KMS-11 (cell line): ENCODE results near the gene NOL11.
"Not testable (repeated sequence)": the region's sequence is repeated elsewhere in the genome, so short reads cannot be mapped to it uniquely, and the experiment has no call there.

Experiments
- H2AFZ ChIP-seq: fragments of 200-600 bp; sonication (generic); 2 replicates; pipeline ENCODE4 v1.6.1; 2016; ENCODE audit warnings: antibody characterized with exemption, mixed run types, low read depth
- H3K27ac ChIP-seq: fragments of 200-600 bp; sonication (generic); 2 replicates; pipeline ENCODE4 v1.6.1; 2016; ENCODE audit warnings: mild to moderate bottlenecking, mixed run types
- H3K27me3 ChIP-seq: fragments of 200-600 bp; sonication (generic); 2 replicates; pipeline ENCODE4 v1.6.1; 2017; ENCODE audit warnings: mild to moderate bottlenecking, low read depth, mixed run types, moderate library complexity; ENCODE audit not compliant: insufficient read depth
- H3K36me3 ChIP-seq: fragments of 200-600 bp; sonication (generic); 2 replicates; pipeline ENCODE4 v1.6.1; 2017; ENCODE audit warnings: mild to moderate bottlenecking, mixed run types; ENCODE audit not compliant: insufficient read depth
- H3K4me1 ChIP-seq: fragments of 200-600 bp; sonication (generic); 2 replicates; pipeline ENCODE4 v1.6.1; 2016; ENCODE audit warnings: mild to moderate bottlenecking, low read depth, mixed run types; ENCODE audit not compliant: poor library complexity, severe bottlenecking
- H3K4me2 ChIP-seq: fragments of 200-600 bp; sonication (generic); 2 replicates; pipeline ENCODE4 v1.7.0; 2016; ENCODE audit warnings: mild to moderate bottlenecking, mixed run types
- H3K4me3 ChIP-seq: fragments of 200-600 bp; sonication (generic); IDR thresholded peaks from 2 replicates; pipeline ENCODE4 v1.6.1; 2017; ENCODE audit warnings: low read depth, low read length, mixed read lengths; ENCODE audit not compliant: insufficient read depth
- H3K79me2 ChIP-seq: fragments of 200-600 bp; sonication (generic); 2 replicates; pipeline ENCODE4 v1.6.1; 2016; ENCODE audit warnings: low read depth, mixed run types; ENCODE audit not compliant: insufficient read depth
- H3K9ac ChIP-seq: fragments of 200-600 bp; sonication (generic); 2 replicates; pipeline ENCODE4 v1.6.1; 2016; ENCODE audit warnings: mild to moderate bottlenecking, mixed run types
- H4K20me1 ChIP-seq: fragments of 200-600 bp; sonication (generic); 2 replicates; pipeline ENCODE4 v1.6.1; 2016; ENCODE audit warnings: mild to moderate bottlenecking, mixed run types; ENCODE audit not compliant: insufficient read depth
- CTCF ChIP-seq: fragments of 200-600 bp; sonication (generic); conservative IDR thresholded peaks from 2 replicates; pipeline ENCODE4 v1.6.1; 2017; ENCODE audit warnings: low read depth, mild to moderate bottlenecking, antibody characterized with exemption, low read length, moderate library complexity, mixed read lengths

The NOL11 gene

DNA sequence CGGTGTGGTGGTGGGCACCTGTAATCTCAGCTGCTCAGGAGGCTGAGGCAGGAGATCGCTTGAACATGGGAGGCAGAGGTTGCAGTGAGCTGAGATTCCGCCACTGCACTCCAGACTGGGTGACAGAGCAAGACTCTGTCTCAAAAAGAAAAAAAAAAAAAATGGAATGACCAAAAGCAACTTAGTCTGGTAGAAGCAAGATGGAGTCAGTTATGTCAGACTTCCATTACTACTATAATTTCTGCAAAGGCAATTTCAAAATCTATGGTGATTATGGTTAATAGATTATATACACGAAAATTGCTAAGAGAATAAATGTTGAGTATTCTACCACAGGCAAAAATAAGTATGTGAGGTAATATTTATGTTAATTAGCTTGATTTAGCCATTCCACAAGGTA is 32.3 kb downstream of the NOL11 start:
- Histone ChIP-seq H2AFZ (no peak overlapping the region), H3K4me1 (no peaks in the 10 kb centered on the region), H3K79me2 (no peaks in the 10 kb centered on the region), H3K36me3 (no peaks in the 10 kb centered on the region), H3K27me3 (no peaks in the 10 kb centered on the region), H3K9ac (no peak overlapping the region), H4K20me1 (no peaks in the 10 kb centered on the region), H3K4me2 (no peak overlapping the region), H3K27ac (no peak overlapping the region), H3K4me3 (no peak overlapping the region)
- no peak for TF ChIP-seq CTCF

- no peak overlapping the region for H3K9ac ChIP-seq
- H3K4me2 ChIP-seq: no peak overlapping the region
- no peaks in the 10 kb centered on the region for H3K36me3 ChIP-seq
- no peak overlapping the region for H2AFZ ChIP-seq
- H3K79me2 ChIP-seq: no peaks in the 10 kb centered on the region
- no peaks in the 10 kb centered on the region for H4K20me1 ChIP-seq
- H3K4me3 ChIP-seq: no peak overlapping the region
- no peak overlapping the region for H3K27ac ChIP-seq
- TF ChIP-seq CTCF: no peak
- H3K4me1 ChIP-seq: no peaks in the 10 kb centered on the region
- no peaks in the 10 kb centered on the region for H3K27me3 ChIP-seq
Observed at GRCh38 chr17:67751101-67752074, 33.7 kb downstream of the NOL11 start.

DNA sequence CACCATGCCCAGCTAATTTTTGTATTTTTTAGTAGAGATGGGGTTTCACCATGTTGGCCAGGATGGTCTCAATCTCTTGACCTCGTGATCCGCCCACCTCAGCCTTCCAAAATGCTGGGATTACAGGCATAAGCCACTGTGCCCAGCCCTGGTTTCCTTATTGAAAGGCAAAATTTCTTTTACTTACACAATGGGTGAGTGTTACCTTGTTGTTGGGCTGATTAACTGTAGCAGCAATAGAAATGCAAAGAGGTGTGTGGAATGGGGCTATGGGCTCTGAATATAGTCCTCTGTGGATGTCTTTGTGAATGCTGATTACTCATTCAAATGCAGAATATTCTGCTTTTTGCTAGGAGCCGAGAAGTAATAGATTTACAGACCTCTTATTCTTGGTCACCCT is 34.4 kb downstream of the NOL11 start:
- not testable (repeated sequence) for H2AFZ ChIP-seq

GRCh38 chr17:67753026-67753425 is 35.3 kb downstream of the NOL11 start:
- Histone ChIP-seq H3K9ac (no peak overlapping the region), H4K20me1 (no peaks in the 10 kb centered on the region), H3K27me3 (no peaks in the 10 kb centered on the region), H2AFZ (no peak overlapping the region), H3K4me2 (no peak overlapping the region), H3K4me1 (no peaks in the 10 kb centered on the region), H3K27ac (no peak overlapping the region), H3K79me2 (no peaks in the 10 kb centered on the region), H3K4me3 (no peak overlapping the region), H3K36me3 (no peaks in the 10 kb centered on the region)
- TF ChIP-seq CTCF: no peak

More for the DNA sequence above, 34.4 kb downstream of the NOL11 start:
- not testable (repeated sequence) for H3K4me1 ChIP-seq, H3K36me3 ChIP-seq, H3K79me2 ChIP-seq, H3K4me3 ChIP-seq, H3K4me2 ChIP-seq, H3K27me3 ChIP-seq, H4K20me1 ChIP-seq, H3K9ac ChIP-seq, H3K27ac ChIP-seq

DNA sequence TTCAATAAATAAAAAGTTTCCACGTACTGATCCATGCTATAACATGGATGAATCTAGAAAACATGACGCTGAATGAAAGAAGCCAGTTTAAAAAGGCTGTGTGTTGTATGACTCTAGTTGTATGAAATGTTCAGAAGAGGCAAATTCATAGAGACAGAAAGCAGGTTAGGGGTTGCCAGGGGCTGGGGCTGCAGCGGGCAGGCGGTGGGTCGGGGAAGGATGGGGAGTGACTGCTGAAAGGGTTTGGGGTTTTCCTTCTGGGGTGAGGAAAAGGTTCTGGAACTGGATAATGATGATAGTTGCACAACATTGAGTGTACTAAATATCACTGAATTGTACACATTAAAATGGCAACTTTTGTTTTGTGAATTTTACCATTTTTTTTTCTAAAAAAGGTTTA is 36.3 kb downstream of the NOL11 start:
- Histone ChIP-seq H3K27ac (no peak overlapping the region), H3K4me3 (no peak overlapping the region), H2AFZ (no peak overlapping the region), H3K27me3 (no peaks in the 10 kb centered on the region), H3K36me3 (no peaks in the 10 kb centered on the region), H3K79me2 (no peaks in the 10 kb centered on the region), H3K9ac (no peak overlapping the region), H4K20me1 (no peaks in the 10 kb centered on the region), H3K4me1 (no peaks in the 10 kb centered on the region), H3K4me2 (no peak overlapping the region)
- no peak for TF ChIP-seq CTCF

GRCh38 chr17:67754686-67755085 is 37.0 kb downstream of the NOL11 start:
- not testable (repeated sequence) for H3K4me2 ChIP-seq, H3K27me3 ChIP-seq, H3K36me3 ChIP-seq, H3K4me3 ChIP-seq, H2AFZ ChIP-seq, H3K9ac ChIP-seq, H3K27ac ChIP-seq, H3K4me1 ChIP-seq, H4K20me1 ChIP-seq, H3K79me2 ChIP-seq

DNA sequence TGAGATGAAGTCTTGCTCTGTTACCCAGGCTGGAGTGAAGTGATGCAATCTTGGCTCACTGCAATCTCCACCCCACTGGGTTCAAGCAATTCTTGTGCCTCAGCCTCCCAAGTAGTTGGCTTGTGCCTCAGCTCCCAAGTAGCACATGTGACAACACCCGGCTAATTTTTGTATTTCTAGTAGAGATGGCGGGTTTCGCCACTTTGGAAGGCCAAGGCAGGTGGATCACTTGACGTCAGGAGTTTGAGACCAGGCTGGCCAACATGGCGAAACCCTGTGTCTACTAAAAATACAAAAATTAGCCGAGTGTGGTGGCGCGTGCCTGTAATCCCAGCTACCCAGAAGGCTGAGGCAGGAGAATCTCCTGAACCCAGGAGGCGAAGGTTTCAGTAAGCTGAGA is 39.0 kb downstream of the NOL11 start:
- H3K79me2 ChIP-seq, H3K36me3 ChIP-seq, H3K4me2 ChIP-seq: not testable (repeated sequence)

More for the DNA sequence above, 39.0 kb downstream of the NOL11 start:
- not testable (repeated sequence) for H3K4me1 ChIP-seq, H3K9ac ChIP-seq, H3K4me3 ChIP-seq, H2AFZ ChIP-seq, H4K20me1 ChIP-seq, H3K27ac ChIP-seq, H3K27me3 ChIP-seq
